ENCODE results near the gene PCDHAC2.

PCDHAC2 gene

GRCh38 chr5:140986117-140986521 is 19.8 kb downstream of the PCDHAC2 start:
- H3K4me3 ChIP-seq, result no peak overlapping the region
- DNase-seq (ENCODE audit: low spot score), result no peak
- H3K27ac ChIP-seq, result no peak overlapping the region
- no peak for TF ChIP-seq CTCF (IDR thresholded peaks at IDR 0.05)

GRCh38 chr5:140988100-140988499 is 21.8 kb downstream of the PCDHAC2 start:
- Histone ChIP-seq H3K27ac (no peak overlapping the region), H3K4me3 (no peak overlapping the region)
- no peak for TF ChIP-seq CTCF (IDR thresholded peaks at IDR 0.05)
- DNase-seq (ENCODE audit: low spot score), result no peak

GRCh38 chr5:140988608-140989007 is 22.3 kb downstream of the PCDHAC2 start:
- no peak for DNase-seq (ENCODE audit: low spot score)
- no peak for TF ChIP-seq CTCF (IDR thresholded peaks at IDR 0.05)
- Histone ChIP-seq H3K27ac (no peak overlapping the region), H3K4me3 (no peak overlapping the region)

GRCh38 chr5:140989254-140990020 is 23.2 kb downstream of the PCDHAC2 start:
- no peak for TF ChIP-seq CTCF (IDR thresholded peaks at IDR 0.05)
- H3K4me3 ChIP-seq, result no peak overlapping the region
- H3K27ac ChIP-seq, result no peak overlapping the region
- no peak for DNase-seq (ENCODE audit: low spot score)

GRCh38 chr5:140992828-140993227 is 26.6 kb downstream of the PCDHAC2 start:
- TF ChIP-seq CTCF (IDR thresholded peaks at IDR 0.05), result no peak
- Histone ChIP-seq H3K4me3 (no peak overlapping the region), H3K27ac (no peak overlapping the region)
- DNase-seq (ENCODE audit: low spot score), result no peak

- TF ChIP-seq CTCF (IDR thresholded peaks at IDR 0.05), result no peak
These were observed 29.8 kb downstream of the PCDHAC2 start for GRCh38 chr5:140996060-140996459.

GRCh38 chr5:140998921-140999410 is 32.7 kb downstream of the PCDHAC2 start:
- TF ChIP-seq CTCF (IDR thresholded peaks at IDR 0.05), result no peak
- DNase-seq (ENCODE audit: low spot score), result no peak
- Histone ChIP-seq H3K4me3 (no peak overlapping the region), H3K27ac (no peak overlapping the region)

More at GRCh38 chr5:140996060-140996459, 29.8 kb downstream of the PCDHAC2 start:
- DNase-seq (ENCODE audit: low spot score), result no peak
- Histone ChIP-seq H3K4me3 (no peak overlapping the region), H3K27ac (no peak overlapping the region)
